PFSK-1 (cell line): ENCODE results near the gene ZDHHC24.

Experiments
- POLR2AphosphoS5 ChIP-seq: IDR thresholded peaks from 2 replicates; pipeline ENCODE4 v1.6.1; 2012; ENCODE audit warnings: low read depth, mild to moderate bottlenecking, control low read depth, low read length, moderate library complexity
- REST ChIP-seq, 2 experiments: IDR thresholded peaks; 2 replicates each; pipeline versions ENCODE4 v1.6.1 to v1.8.0; 2011 to 2012; ENCODE audit warnings: low read depth in 2 of 2, low read length in 2 of 2, control low read depth in 1 of 2, inconsistent platforms in 1 of 2, mild to moderate bottlenecking in 1 of 2, moderate library complexity in 1 of 2; ENCODE audit not compliant: insufficient read depth in 1 of 2

- TF ChIP-seq POLR2AphosphoS5 (no peak), REST (IDR thresholded peaks at IDR 0.05; ENCODE audit: insufficient read depth in 1 of 2, low read depth in 2 of 2, low read length in 2 of 2) (no peak)
These were observed 6.0 kb downstream of the ZDHHC24 start for GRCh38 chr11:66539870-66540213.
